GM10266 (cell line): ENCODE measurements around the gene TTC27.
"Not testable (repeated sequence)": the region's sequence is repeated elsewhere in the genome, so short reads cannot be mapped to it uniquely, and the experiment has no call there.

ENCODE experiments used
- DNase-seq: peaks from one replicate; pipeline ENCODE4 v3.0.0; 2012; ENCODE audit errors: extremely low spot score
- TF ChIP-seq, protein P1 (sequence below): IDR thresholded peaks from 2 replicates; pipeline ENCODE4 v1.5.1; 2012; ENCODE audit warnings: mild to moderate bottlenecking, low read depth; ENCODE audit not compliant: control insufficient read depth, insufficient read depth; ENCODE audit errors: missing control alignments

The TTC27 gene

GRCh38 chr2:32862269-32863055 lies 234.6 kb downstream of the TTC27 start:
- DNase-seq: no peak
- TF ChIP-seq, protein P1, sequence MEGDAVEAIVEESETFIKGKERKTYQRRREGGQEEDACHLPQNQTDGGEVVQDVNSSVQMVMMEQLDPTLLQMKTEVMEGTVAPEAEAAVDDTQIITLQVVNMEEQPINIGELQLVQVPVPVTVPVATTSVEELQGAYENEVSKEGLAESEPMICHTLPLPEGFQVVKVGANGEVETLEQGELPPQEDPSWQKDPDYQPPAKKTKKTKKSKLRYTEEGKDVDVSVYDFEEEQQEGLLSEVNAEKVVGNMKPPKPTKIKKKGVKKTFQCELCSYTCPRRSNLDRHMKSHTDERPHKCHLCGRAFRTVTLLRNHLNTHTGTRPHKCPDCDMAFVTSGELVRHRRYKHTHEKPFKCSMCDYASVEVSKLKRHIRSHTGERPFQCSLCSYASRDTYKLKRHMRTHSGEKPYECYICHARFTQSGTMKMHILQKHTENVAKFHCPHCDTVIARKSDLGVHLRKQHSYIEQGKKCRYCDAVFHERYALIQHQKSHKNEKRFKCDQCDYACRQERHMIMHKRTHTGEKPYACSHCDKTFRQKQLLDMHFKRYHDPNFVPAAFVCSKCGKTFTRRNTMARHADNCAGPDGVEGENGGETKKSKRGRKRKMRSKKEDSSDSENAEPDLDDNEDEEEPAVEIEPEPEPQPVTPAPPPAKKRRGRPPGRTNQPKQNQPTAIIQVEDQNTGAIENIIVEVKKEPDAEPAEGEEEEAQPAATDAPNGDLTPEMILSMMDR: no peak

DNA sequence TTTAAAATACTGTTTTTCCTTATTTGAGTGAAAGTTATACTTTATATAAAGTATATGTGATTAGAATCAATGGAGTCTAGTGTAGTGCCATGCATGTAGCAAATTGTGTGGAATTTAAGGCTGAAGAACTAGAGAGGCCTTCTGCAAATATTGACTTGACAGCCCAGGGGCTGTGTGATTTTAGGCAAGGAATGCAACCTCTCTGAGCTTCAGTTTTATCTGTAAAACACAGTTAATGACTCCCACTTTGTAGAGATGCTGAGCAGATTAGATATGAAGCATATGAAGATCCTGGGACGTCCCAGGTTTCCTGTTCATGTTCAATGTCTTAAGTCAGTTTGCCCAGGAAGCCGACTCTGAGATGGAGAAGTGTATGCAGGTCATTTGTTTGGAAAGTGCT lies 235.5 kb downstream of the TTC27 start:
- no peak for DNase-seq
- TF ChIP-seq, protein P1: no peak

DNA sequence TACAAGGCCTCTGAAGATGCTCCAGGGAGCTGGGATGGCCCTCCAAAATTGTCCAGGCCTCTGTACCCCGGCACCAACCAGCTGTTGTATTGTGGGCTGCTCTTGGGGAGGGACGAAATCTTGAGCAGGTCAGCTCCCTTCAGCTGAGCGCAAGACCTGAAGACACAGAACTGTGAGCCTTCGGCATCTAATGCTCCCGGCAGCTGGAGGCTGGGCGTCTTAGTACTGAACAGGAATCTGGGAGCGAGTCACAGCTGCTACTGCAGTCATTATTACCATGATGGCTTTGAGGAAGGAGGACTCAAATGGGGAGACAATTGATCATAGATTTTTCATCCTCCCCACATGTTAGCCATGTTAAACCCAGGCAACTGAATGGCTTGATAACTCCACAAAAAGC lies 236.0 kb downstream of the TTC27 start:
- TF ChIP-seq, protein P1: no peak
- no peak for DNase-seq

GRCh38 chr2:32864334-32865111 lies 236.7 kb downstream of the TTC27 start:
- DNase-seq: no peak
- TF ChIP-seq, protein P1: no peak

GRCh38 chr2:32865399-32866068 lies 237.7 kb downstream of the TTC27 start:
- no peak for DNase-seq

GRCh38 chr2:32866462-32866861 lies 238.6 kb downstream of the TTC27 start:
- not testable (repeated sequence) for DNase-seq

More at GRCh38 chr2:32865399-32866068, 237.7 kb downstream of the TTC27 start:
- TF ChIP-seq, protein P1: no peak
